DMS53 (cell line): ENCODE measurements around the gene E4F1.

ENCODE experiments used
- DNase-seq: peaks from one replicate; lab custom pipeline; 2025; lab: John Stamatoyannopoulos, UW

Gene E4F1, protein sequence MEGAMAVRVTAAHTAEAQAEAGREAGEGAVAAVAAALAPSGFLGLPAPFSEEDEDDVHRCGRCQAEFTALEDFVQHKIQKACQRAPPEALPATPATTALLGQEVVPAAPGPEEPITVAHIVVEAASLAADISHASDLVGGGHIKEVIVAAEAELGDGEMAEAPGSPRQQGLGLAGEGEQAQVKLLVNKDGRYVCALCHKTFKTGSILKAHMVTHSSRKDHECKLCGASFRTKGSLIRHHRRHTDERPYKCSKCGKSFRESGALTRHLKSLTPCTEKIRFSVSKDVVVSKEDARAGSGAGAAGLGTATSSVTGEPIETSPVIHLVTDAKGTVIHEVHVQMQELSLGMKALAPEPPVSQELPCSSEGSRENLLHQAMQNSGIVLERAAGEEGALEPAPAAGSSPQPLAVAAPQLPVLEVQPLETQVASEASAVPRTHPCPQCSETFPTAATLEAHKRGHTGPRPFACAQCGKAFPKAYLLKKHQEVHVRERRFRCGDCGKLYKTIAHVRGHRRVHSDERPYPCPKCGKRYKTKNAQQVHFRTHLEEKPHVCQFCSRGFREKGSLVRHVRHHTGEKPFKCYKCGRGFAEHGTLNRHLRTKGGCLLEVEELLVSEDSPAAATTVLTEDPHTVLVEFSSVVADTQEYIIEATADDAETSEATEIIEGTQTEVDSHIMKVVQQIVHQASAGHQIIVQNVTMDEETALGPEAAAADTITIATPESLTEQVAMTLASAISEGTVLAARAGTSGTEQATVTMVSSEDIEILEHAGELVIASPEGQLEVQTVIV

DNA sequence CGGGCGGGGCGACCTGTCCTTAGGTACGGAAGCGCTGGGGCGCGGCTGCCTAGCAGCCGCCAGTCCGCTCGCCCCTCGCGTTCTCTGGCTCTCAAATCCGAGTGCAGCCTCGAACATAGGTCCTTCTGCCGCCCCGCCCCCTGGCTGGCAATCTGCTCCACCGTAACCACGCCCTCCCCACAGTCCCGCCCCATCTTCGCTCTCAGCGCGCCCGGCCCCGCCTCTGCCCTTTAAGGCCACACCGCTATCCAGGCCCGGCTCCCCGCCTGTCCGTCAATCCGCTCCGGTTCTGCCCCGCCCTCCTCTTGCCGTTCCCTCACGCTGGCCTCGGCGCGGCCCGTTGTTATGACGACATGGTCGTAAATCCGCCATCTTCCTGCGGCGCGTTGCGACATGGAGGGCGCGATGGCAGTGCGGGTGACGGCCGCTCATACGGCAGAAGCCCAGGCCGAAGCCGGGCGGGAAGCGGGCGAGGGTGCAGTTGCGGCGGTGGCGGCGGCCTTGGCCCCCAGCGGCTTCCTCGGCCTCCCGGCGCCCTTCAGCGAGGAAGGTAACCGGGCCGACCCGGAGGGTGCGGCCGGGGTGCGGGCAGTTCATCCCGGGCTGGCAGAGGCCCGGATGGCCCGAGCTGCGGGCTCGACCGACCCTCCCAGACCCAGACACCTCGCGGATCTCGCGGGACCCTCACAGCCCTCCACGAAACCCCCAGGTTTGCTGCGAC is at the start of gene E4F1:
Gene E4F1 (plus strand): TSS at position 371 of the 721 bp plus-strand sequence. CDS start 23 bp downstream, at position 394.
- peak; percentile 99 for DNase-seq

DNA sequence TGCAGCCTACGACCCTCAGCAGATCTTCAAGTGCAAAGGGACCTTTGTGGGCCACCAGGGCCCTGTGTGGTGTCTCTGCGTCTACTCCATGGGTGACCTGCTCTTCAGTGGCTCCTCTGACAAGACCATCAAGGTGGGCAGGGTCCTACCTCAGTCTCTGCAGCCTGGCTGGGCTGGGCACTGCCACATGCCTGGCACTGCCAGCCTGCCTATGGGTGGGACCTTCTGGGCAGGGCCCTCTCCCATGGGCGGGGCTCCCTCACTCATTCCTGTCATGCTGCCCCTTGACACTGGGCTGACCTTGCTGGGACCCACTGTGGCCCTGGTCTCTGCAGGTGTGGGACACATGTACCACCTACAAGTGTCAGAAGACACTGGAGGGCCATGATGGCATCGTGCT is 49.5 kb upstream of the E4F1 start:
- DNase-seq, result no peak

DNA sequence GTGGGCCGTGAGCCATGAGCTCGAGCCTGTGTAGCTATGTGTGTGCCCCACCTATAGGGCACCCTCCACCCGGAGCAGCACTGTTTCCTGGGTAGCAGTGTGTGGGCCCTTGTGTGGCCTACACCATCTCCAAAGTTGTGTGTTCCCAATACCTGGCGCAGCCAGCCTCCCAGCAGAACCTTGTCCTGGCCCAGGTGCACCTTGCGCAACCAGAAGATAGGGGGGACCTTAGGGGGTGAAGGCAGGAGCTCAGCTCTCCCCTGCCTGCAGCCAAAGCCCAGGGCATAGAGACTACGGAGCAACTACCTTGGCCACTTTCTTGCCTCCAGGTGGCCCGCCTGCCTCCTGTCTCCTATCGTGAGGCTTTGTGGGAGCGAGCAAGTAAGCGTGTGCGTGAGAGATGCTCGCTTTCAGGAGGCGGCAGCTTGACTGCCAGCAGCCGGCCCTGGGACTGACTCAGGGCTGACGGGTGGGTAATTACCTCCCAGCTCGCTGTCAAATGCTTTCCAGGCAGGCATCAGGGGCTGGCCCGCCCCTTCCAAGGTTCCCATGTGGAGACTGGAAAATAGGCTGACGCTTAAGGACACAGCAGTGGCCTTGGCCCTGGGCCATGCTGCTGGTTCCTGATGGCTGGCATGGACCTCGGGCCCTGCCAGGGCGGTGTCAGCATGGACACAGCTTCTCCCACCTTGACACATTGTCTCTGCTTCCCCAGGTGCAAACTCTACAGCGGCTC is 48.8 kb upstream of the E4F1 start:
- DNase-seq, result no peak

DNA sequence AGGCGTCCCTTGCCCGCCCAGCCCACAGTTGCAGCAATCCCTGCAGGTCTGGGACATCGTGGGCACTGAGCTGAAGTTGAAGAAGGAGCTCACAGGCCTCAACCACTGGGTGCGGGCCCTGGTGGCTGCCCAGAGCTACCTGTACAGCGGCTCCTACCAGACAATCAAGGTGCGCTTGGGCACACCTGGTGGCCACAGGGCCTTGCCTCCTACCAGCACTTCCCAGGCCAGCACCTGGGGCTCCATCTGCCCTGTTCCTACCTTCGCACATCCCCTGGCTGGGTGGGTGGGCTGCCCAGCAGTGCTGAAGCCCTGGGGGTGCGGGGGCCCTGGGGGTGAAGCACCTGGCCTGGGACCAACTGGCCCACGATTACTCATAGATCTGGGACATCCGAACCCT is 47.9 kb upstream of the E4F1 start:
- DNase-seq, result no peak

DNA sequence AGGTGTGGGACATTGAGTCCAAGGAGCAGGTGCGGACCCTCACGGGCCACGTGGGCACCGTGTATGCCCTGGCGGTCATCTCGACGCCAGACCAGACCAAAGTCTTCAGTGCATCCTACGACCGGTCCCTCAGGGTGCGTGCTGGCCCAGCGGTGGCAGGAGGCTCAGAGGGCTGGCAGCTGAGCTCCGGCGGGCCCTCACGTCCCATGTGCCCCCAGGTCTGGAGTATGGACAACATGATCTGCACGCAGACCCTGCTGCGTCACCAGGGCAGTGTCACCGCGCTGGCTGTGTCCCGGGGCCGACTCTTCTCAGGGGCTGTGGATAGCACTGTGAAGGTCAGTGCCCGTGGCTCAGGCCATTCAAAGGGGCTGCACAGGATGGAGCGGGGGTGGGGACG is 47.3 kb upstream of the E4F1 start:
- no peak for DNase-seq

DNA sequence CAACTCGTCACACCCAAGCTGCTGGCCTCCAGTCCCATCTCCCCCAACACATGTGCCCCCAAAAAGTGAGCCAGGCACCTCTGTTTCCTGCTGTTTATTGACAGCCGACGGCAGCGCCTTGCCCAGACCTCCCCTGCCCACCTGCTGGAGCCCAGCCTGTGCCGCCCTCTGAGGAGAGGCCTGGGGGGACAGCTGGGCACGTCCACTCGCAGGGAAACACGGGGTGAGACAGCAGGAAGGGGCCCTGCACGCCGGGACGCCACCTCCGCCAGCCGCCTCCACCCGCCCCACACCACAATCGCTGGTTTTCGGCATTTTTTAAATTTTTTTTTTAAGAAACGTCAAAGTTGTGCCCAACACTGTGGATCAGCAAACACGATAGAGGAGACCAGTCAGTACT is 46.3 kb upstream of the E4F1 start:
- DNase-seq, result no peak

DNA sequence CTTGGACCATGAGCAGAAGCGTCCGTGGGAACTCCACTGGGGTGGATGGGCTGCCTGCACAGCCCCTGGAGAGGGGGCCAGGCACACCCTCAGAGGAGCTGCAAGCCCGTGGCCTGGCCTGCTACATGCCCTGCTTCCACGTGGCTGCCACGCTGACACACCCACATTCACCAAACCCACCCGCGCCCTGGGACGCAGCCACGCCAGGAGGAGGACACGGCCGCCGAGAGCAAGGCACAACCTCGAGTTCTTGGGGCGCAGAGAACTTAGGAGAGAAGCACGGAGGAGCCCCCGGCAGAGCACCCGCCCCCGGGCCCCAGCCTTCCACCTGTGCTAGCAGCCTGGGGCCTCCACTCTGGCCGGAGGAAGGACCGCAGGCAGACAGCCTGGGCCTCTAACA is 45.8 kb upstream of the E4F1 start:
- DNase-seq, result no peak

DNA sequence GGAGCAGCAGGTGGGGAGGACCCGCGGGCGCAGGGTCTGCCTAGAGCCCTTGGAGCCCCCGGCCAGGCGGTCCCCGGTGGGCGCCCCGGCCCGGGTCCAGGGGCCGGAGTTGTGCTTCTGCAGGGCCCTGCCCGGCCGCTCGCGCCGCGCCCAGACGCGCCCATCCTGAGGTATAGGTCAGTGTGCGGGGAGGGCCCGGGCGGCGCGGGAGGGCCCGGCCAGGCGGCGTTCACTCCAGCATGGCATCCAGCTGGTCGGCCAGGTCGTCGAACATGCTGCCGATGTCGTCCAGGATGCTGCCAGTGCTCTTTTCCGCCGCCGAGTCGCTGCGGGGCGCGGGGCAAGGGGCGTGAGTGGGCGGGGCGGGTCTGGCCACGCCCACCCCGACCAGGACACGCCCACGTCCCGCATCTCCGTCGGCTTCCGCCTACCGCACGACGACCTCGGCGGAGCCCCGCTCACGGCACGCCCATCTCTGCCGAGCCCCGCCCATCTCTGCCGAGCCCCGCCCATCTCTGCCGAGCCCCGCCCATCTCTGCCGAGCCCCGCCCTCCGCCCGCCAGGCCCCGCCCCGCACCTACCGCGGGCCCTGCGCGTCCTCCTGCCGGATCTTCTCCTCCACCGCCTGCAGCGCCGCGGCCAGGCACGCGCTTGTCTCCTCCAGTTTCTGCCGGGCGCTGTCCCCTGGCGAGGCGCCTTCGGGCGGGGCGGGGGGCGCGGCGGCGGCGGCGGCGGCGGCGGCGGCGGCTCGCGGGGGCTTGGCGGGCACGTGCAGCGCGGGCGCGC is 44.9 kb upstream of the E4F1 start:
- peak; percentile 14 for DNase-seq

DNA sequence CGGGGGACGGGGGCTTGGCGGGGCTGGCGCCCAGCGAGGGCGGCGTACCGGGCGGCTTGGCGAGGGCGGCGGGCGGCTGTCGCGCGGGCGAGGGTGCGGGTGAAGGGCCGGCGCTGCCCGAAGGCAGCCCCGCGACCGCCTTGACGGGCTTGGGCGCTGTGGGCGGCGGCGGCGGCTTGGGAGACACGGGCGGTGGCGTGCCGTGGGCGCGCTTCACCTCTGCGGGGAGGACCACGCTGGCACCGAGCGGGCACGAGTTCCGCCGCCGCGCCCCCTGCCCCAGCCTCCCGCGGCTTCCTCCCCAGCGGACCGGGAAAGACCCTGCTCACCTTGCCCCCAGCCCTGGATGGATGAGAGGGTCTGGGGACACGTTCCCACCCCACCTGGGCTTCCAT is 44.3 kb upstream of the E4F1 start:
- DNase-seq, result no peak

DNA sequence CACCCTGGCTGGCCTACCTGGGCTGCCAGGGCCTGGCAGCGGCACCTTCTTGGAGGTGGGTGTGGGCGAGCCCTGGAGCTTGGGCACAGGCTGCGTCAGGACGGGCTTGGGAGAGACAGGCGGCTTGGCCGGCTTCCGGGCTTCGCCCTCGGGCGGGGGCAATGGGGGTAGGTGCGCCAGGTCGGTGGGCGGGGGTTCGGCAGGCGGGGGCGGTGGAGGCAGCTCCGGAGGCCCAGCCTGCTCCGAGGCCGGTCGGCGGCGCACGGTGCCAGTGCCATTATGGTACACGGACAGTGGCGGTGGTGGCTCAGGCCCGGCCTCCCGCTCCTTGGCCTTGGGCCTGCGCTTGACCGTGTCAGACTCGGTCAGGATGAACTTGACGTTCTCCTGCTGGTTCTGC is 43.8 kb upstream of the E4F1 start:
- no peak for DNase-seq

DNA sequence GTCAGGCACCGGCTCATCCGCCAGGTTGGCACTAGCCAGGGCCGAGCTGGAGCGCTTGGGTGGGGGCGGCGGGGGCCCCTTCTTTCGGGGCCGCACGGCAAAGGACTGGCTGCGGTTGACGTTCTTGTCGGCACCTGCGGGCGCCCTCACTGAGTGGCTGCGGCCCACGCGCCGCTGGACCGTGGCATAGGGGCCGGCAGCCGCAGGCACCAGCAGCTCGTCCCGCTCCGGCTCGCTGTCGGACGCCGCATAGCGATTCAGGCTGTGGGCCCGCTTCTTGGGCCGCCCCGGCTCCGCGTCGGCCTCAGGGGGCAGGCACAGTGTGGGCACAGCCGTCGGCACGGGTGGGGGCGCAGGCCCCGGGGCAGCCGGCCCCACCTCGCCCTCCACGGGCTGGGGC is 42.9 kb upstream of the E4F1 start:
- DNase-seq, result no peak

DNA sequence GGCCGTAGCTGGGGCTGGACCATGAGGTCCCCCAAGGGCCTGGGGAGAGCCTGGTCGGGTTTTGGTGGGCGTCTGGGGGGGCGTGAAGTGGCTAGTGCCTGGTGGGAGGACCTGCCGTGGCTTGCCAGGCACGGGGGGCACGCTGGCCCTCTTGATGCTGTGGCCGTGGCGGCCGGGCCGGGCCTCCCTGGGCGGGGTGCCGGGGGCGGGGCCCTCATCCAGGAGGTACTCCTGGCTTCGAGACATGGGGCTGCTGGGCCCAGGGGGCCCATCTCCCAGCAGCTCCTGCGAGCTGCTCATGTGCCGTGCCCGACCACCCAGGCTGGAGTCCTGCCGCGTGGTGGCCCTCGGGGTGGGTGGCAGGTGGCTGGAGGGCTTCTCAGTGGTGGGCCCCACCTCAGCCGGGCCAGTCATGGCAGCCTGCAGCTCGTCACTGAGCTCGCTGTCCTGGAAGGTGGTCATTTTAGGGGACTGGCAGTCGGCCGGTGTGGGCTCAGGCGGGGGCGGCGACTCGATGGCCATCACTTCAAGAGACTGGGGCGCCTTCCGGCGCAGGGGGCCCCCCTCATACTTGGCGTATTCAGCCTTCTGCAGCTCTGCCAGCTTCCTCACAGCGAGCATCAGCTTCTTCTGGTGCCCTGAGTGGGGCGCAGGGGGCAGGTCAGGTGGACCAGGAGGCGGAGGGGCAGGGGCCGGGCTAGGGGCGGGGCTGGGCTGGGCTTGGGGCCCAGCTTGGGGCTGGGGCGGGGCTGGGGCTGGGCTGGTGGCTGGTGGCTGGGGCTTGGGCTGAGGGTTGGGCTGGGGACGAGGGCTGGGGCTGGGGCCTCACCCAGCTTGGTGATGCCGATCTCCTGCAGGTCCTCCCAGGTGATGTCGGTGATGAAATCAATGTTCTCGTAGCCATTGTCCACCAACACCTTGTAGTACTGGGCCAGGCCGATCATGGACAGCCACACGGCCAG is 42.1 kb upstream of the E4F1 start:
- no peak for DNase-seq

DNA sequence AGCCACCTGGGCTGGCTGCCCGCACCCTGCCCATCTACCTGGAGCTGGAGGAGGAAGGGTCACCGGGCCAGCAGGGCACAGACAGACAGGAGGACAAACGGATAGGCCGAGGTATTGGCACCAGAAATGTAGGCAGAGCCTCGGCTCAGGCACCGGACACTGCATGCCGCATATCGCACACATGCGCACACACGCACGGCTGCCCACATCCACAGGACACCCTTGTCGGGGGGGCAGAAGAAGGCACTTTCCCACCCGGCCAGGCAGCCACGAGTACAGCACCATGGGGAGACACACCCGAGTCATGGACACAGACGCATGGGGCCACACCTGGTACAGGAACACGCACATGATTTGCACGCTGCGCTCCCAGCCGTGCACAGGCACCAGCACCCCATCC is 41.4 kb upstream of the E4F1 start:
- DNase-seq, result no peak

DNA sequence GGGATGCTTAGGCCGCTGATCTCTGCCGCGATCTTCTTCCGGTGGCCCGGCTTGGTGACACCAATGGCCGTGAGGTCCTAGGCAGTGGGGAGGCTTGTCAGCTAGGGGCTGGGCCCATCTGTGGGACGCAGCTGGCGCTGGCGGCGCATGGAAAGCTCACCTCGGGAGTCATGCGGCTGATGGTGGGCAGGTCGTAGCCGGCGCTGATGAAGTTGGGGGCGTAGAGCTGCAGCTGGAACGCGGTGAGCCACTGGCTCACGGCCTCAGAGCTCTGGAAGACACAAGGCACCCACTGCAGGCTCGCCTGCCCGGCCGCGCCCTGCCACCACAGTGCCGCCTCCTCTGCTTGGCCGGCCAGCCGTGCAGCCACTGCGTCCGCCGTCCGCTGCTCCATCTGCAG is 39.7 kb upstream of the E4F1 start:
- DNase-seq, result no peak

DNA sequence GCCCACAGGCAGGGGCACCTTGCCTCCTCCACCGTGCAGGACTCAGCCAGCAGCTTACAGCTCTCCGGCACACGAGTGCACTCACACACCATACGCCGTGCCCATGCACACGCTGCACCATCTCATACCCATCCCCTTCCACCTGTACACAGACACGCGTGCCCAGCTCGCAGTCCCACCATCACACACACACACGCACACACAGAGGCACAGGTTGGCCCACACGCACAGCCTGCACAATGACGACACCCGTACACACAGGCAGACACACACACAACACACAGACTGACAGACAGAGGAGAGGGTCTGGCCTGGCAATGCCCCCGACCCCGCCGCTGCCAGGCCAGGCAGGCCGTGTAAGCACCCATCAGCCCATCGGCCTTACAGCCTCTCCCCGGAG is 39.0 kb upstream of the E4F1 start:
- no peak for DNase-seq

DNA sequence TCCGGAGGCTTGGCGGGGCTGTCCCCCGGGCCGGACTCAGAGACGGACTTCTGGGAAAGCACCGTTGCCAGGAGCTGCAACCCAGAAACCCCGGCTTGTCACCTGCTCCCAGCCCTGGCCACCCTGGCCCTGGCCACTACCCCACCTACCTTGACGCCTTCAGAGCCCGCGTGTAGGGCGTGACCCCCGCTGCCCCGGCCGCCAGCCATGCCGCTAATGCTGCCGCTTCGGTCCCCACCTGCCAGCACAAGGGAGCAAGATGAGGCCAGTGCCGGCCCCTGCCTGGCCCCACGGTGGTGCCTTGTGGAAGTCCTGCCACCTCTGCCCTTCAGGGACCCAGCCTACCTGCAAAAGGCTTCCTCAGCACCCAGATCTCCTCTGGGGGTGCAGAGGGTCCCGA is 38.4 kb upstream of the E4F1 start:
- no peak for DNase-seq

DNA sequence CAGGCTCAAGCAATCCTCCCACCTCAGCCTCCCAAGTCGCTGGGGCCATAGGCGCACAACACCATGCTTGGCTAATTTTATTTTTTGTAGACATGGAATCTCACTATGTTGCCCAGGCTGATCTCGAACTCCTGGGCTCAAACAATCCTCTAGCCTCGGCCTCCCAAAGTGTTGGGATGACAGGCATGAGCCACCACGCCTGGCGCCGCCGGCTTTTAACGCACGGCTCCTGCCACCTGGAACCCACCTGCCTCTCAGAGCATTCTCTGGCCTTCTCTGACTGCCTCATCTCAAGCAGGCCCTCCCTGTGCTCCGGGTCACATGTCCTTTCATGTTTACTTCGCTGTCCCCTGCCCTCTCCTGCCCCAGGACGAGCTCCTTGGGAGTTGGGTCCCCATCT is 37.3 kb upstream of the E4F1 start:
- DNase-seq, result no peak

DNA sequence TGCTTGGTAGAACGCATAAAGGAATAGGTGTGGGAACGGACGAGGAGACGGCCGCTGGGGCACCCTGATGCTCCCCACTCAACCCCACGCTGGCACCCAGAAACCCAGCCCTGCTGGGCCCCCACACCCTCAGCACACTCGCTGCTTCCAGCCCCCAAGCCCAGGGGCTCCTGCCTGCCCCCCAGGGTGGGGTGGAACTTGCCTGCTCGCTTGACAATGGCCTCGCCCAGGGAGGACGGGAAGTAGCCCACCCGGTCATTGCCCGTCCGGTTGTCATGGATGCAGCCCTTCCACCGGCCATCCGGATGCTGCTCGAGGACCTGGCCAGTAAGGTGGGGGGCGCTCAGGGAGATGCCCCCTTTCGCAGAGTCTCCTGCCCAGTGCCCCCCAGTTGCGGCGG is 36.9 kb upstream of the E4F1 start:
- DNase-seq, result no peak

DNA sequence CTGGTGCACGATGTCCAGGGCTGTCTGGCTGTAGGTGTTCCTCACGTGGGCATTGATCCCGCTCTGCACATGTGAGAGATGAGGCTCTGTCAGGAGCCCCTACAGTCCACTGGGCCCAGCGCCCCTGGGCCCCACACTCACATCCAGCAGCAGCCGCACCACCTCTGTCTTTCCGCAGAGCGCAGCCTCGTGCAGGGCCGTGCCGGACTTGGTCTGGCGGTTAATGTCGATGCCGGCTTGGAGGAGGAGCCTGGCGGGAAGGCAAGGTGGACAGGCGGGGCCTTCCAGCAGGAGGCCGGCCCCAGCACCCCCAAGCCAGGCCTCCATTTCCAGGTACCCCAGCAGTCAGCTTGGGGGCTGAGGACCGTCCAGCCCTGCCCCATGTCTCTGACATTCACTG is 36.2 kb upstream of the E4F1 start:
- no peak for DNase-seq

DNA sequence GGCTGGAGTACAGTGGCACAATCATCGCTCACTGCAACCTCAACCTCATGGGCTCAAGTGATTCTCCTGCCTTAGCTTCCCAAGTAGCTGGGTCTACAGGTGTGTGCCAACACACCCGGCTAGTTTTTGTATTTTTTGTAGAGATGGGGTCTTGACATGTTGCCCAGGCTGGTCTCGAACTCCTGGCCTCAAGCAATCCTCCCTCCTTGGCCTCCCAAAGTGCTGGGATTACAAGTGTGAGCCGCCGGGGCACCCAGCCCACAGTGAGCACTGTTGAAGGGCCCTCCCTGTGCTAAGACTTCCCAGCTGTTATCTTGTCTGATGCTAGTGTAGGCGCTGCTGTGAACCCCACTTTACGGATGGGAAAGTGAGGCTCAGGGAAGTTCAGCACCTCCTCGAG is 35.0 kb upstream of the E4F1 start:
- DNase-seq, result no peak
